GM21367 (cell line): Measurements from ENCODE around the gene VASH1.

ENCODE experiments used
- ATAC-seq: cut with Tn5 transposase; IDR thresholded peaks from one replicate; pipeline ENCODE4 v1.9.1; 2021; ENCODE audit not compliant: unreplicated experiment

Gene VASH1

DNA sequence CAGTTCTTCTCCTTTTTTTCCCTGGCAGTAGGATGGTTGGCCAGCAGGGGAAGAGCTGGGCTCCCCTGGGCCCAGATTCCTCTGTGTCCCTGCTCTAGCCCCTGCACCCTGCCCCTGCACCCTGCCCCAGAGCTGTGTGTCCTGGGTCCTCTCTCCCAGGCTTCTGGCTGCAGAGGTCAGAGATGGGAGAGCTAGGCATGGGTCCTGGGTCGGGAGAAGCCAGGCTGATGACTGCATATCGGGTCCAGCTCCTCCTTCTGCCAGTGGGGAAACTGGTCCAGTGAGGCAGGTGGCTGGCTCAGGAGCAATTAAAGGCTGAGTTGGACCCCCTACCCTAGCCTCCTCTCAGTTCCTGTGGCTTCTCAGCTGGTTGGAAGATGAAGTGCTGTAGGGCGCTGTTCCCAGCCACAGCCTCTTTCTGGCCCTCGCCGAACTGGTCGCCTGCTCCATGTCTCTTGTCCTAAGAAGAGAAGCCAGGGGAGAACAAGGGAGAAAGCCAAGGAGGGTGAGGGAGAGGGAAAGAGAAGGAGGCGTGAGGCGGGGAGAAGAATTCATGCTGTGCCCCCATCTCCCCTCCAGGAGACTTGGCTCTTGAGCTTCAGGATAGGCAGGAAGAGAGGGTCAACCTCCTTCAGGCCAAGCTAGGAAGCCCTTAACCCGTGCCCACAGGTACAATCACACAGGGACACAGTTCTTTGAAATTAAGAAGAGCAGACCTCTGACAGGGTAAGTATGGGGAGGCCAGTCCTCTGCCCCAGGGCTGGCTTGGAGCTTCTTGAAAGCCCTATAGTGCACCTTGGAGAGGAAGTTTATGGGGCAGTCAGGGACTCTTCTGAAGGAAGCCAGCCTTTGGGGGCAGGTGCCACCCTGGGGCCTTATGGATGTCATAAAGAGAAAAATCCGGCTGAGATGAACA lies 9.5 kb downstream of the VASH1 start:
- ATAC-seq, result no peak

DNA sequence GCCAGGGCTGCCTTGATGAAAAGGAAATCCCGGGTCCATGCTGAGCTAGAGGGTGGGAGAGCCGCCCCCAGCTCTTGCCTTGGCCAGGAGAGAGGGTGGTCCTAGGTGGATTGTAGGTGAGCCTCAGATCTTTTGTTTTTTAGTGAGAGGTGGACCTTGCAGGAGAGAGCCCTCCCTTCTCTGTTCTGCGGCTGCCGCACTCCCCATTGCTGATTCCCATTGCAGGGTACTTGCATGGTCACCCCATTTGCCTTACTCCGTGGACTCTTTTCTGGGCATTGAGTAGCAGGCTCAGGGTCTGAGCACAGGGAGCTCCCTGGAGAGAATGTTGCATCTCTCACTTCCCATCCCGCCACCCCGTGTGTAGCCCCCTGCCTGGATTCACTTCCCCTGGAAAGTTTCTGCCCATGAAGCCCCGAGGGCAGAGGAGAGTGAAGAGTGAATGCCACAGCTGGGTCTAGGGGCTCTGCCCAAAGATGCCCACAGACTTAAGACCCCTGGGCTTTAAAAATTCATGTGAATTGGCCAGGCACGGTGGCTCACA lies 10.2 kb downstream of the VASH1 start:
- no peak for ATAC-seq

DNA sequence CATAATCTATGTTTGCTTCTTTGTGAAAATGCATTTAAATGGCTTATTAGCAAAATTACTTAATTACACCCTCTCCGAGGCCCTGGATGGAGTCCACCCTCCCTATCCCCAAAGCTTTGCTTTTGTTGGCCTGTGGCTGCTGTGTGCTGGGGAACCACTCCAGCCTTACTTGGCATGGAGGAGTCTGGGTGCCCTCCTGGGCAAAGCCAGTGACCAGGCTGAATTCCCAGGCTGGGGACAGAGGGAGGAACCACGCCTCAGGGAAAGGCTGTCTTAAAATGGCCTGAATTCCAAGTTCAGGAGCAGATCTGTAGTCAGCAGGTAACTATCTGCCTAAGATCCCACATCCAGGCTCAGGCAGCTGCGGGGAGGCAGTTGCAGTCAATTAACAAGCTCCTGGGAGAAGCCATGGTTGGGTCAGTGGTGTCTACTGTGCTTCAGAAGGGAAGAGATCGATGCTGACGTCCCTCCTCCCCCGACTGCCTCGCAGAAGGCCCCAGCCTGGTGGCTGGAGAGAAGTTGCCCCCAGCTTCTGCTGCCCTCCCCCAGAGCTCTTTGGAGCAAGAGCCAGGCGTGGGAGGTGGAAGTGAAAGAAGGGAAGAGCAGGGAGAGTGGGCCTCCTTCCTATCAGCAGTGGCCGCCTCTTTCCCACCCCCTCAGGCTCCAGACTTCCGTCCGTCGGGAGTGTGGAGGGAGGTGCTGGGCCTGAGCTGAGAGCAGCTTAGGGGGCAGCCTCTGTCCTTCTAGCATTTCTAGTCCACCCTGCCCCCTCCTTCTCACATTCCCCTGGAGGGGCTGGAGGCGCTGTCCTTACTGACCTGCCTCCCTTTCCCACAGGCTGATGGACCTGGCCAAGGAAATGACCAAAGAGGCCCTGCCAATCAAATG lies 11.3 kb downstream of the VASH1 start:
- ATAC-seq, result no peak

DNA sequence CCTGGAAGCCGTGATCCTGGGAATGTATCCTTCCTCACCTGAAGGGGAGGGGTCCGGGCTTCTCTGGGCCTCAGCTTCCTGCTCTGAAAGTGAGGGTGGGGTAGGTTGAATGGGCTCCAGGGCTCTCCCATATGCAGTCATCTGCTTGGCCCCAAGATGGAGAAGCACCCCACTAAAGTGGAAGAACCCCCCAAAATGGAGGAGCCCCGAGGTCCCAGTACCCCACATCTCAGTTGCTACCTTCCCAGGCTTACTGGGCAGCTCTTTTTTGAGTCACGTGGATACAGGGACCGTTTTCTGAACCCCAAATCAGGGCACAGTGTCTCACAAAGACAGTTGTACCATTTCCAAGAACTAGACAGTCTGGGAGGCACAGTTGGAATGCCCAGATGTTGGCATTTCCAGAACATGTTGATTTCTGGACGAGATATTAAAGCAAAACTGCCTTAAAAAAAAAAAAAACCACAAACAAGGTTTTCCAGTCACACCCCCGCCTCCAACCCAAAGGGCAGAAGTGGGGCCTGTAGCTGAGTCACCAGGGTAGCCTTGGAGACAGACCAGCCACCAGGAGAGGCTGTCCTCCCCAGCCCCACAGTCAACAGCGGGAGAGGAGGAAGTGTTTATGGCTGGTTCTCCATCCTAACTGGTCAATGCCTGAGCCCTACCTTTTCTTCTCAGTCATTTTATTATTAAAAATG lies 12.1 kb downstream of the VASH1 start:
- no peak for ATAC-seq

DNA sequence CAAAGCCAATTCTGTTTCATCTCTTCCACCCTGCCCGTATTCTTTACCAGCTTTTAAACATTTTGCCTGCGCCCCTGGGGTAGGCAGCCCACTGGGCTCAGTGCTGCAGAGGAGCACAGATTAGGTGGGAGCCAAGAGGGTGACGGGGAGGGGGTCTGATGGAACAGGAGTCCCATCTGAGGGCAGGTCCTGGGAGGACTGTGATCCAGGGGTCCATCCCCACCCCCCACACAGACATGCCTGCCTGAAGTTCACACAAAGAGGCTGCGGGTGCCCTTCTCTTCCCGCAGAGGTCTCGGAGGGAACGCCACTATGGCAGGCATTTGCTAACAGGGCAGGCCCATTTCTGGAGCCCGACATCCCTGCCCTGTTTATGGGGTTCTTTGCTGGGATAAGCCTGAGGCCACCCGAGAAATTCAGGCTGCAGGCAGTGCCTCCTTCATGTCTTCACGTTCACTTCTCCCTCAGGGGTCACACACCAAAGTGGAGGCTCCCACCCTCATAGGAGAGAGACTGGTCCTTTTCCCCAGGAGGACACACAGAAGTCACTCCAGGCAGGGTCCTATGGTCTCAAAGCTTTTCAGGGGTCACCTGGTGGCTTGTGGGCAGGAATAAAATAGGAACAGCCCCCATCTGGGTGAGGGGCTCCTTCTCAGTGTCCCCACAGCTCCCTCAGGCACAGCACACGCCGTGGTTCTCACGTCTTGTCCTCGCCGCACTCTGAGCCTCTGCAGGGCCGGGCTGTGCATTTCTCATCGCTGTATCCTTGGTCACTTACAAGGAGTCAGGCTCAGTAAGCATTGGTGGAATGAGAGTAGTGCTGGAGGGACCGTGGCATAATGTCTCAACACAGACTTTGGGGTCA lies 12.9 kb downstream of the VASH1 start:
- no peak for ATAC-seq

DNA sequence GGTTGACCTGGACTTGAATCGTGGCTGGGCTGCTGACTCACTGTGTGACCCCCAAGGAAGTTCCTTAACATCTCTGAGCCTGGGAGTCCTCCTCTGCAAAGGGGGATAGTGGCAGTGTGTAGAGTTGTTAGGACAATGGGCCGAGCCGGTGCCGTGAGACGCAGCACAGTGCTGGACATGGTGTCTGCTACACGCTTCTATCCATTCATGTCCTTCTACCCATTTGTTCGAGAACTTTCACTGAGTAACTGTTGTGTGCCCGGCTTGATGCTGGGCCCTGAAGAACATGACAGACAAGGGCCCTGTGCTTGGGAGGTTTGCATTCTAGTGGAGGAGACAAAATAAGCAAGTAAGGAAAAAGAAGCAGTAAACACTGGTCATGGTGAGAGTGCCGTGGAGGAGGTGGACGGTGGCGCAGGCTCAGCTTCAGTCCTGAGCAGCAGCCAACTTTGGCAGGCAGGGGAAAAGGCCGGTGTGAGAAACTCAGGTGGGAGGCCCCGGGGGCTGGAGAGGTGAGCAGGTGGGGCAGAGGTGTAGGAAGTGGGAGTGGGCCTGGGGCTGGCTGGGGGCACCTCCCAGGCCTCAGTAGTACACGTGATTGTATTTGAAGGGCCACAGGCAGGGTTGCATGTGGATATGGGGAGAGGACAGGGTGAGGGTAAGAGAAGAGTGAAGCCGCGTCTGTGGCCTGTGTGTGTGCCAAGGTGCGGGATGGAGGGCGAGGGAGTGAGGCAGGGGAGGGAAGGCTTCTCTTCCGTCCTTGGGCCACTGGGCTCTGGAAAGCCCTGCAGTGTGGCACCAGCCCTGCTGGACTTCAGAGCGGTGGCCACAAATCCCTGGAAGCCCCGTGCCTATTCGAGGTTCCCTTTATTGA lies 13.8 kb downstream of the VASH1 start:
- no peak for ATAC-seq

DNA sequence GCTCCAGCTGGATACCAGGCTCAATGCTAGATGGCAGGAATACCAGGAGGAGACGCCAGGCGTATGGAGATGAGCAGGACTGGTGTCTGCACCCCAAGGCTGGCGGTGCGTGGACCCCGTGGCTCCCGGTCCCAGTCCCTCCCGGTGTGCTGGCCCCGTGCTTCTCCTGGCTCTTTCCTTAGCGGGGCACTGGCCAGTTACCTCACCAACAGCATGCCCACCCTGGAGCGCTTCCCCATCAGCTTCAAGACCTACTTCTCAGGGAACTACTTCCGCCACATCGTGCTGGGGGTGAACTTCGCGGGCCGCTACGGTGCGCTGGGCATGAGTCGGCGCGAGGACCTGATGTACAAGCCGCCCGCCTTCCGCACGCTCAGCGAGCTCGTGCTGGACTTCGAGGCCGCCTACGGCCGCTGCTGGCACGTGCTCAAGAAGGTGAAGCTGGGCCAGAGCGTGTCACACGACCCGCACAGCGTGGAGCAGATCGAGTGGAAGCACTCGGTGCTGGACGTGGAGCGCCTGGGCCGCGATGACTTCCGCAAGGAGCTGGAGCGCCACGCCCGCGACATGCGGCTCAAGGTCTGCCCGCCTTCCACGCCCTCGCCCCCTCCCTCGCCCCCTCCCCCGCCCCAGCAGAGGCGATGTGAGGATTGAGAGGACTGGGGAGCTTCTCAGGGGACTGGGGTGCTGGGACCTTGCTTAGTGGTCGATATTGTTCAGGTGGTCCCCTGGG lies 14.6 kb downstream of the VASH1 start:
- no peak for ATAC-seq

DNA sequence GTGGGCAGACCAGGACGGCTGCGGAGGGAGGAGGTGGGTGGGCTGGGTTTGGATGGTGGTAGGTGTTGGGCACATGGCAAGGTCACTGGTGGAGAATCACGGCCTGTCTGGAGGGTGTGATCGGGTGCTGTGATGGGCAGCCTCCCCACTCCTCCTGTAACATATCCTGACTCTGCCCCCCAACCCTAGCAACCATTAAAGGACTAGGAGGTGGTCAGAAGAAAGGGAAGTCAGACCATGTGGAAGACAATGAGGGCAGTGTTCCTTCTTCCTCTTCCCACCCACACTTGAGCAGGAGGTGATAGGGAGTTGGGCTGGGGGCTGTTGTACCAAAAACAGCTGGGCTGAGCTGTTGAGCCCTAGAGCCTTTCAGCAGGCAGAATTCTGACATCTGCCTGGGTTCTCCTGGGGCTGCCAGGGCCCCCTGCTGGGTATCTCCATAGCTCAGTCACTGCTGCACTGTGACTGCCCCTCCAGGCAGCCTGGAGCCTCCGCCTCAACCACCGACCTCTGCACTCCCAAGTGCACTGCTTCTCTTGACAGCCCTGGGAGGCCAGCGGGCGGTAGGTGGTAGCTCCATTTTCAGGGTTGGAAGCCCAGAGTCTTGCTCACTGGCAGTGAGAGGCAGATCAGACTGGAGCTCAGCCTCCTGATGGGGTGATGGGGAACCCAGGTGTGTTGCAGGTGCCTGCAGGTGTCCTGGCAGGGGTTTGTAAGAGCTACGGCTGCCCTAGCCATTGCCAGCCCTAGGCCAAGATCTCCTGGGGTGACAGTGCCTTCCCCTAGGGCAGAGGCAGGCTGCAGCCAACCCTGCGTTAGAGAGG lies 15.4 kb downstream of the VASH1 start:
- ATAC-seq, result no peak

DNA sequence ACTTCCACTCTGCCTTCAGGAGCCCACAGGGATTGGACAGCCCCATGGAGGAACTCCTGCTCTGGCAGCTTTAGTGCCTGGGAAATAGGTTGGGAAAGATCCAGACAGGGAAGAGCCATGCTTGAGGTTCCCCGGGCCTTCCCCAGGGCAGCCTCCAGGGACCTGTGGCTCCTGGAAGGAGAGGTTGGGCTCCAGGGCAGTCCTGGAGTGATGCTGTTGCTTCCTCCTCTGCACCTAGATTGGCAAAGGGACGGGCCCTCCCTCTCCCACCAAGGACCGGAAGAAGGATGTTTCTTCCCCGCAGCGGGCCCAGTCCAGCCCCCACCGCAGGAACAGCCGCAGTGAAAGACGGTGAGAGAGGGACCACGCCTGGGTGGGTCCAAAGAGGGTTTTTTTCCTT lies 16.5 kb downstream of the VASH1 start:
- ATAC-seq, result no peak

DNA sequence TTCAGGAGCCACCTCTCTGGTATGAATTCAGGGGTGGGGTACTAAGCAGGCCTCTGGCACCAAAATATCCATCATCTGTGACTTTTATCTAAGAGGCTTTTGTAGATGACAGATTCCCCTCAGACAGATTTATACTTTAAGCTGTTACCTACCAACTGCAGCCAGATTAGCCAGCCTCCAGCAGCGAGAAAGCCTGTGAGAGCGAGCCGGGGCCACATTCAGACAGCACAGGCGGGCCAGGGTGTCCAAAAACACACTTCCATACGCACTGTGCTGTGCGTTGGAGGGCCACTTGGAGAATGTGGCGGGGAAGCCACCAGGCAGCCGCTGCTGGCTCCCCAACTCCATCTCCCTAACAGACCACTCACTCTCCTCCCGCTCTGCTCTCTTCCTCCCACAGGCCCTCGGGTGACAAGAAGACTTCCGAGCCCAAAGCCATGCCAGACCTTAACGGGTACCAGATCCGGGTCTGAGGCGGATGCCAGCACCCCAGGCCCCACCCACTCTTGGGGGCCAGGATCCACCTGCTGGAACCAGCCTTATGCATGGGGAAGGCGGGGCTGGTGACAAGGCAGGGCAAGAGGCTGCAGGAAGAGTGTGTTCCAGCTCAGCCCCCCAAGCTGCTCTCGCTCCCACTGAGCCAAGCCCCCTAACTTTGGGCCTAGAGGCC lies 17.4 kb downstream of the VASH1 start:
- no peak for ATAC-seq

DNA sequence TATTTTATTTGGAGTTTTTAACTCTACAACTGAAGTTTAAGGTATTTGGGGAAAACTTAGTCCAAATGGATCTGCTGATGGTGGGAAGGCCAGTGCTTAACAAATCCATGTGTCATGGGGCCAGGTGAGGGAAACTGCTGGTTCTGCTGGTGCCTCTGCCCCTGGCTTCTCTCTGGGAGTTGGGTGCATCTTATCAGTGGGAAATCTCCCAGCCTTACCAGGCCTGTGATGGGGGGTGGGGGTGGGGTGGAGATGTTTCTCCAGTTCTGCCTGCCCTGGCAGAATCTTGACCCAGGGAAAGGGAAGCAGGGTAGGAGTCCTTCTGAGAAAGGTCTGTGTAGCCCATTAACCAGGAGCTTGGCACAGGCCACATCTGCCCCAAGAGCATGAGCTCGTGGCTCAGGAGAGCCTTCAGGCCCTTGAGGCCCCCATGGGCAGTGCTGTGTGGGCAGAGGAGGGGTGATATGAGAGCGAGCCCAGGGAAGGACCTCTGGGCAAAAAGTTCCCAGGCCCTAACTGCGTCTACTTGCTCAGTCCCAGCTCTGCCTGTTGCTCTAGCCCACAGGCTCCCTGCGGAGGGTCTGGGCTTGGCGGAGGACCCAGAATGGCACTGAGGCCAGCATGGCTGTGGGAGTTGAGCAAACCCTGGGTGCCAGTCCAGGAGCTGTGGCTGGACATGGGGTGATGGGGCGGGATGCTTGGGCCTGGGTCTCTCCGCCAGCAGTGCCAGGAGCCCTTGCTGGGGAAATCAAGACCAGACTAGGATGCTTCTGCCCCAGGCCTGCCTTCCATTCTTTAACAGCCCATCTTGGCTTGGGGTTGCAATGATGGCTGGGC lies 18.2 kb downstream of the VASH1 start:
- ATAC-seq, result no peak

DNA sequence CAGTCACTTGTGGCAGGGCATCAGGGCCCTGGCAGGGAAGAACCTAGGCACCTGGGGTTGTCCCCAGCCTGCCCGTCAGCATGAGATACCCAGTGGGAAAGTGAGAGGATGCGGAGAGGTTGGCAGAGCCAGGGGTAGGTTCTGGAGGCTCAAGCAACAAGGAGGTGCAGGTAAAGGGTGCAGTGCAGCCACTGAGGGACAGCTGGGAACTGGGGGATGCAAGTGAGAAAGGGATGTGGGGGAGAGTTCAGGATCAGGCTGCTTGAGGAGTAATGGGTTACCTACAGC lies 18.7 kb downstream of the VASH1 start:
- no peak for ATAC-seq

DNA sequence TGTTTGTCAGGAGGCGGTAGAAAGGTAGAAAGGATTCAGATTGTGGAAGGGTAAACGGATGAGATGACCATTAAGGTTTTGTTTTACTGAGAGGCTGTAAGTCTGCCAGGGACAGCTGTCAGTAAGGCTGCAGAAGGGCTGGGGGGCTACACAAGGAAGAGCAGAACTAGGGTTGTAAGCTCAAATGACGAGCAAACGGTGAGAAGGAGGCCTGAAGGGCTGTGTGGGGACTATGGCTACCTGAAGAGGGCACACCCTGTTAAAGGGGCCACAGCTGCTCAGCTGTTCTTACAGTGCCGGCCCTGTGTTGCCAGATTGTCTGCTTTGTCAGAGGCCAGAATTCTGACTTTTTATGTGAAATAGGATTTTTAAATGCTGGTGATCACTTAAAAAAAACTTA lies 19.1 kb downstream of the VASH1 start:
- no peak for ATAC-seq

DNA sequence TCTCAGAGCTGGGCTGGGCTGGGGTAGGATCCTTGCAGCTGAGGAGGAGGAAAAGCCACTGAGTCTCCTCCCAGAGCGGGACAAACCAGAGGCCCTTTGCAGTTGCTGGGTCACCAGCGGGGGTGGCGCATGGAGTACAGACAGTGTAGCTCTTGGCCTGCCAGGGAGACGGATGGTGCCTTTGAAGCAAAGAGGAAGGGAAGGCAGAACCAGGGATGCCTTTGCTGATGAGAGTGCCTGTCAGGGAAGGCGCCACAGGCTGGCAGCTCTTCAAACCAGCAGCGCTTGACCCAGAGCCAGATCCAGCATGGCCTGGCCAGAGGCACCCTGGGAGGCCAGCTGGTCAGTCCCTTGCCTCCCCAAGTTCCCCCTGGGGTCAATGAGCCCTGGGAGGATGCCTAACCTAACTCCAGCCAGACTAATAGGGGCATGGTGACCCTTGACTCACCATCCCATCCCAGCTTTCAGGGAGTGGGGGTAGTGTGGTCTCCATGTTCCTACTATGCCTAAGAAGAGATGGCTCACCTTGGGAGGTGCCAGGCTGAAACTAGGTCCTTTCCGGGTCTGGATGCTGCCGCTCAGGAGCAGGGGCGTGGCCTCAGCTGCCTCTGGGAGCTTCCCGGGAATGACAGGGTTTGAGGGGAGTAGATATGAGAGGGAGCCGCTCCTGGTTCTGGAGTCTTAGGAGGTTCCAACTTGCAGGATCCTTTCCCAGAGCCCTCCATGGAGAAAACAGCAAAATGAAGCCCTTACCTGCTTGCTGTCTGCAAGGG lies 19.8 kb downstream of the VASH1 start:
- ATAC-seq, result no peak

DNA sequence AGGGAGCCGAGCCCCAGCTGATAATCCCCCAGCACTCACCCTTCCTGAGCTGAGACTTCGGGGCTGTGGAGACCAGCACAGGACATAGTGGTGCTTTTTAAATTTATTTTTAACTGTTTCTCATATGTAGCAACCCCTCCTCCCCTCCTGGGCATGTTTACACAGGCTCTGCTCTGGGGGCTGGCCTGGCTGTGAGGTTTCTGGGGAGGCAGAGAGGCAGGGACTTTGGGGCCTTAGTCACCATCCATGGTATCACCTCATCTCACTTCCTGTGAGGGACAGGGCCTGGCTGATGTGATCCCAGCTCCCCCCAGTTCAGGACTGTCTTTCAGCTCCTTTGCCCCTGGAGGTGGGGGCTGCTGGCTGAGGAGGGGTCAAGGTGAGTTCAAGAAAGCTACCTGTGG lies 20.4 kb downstream of the VASH1 start:
- no peak for ATAC-seq
